Measurements from ENCODE around the gene B3GNT9. TPM values are rescaled to one million over a fixed set of nuclear protein-coding genes. Genes with fewer than 3 reads are reported as not detected.

Gene B3GNT9
- total RNA-seq, 1 donor from 2014 or later = 12.4 TPM

DNA sequence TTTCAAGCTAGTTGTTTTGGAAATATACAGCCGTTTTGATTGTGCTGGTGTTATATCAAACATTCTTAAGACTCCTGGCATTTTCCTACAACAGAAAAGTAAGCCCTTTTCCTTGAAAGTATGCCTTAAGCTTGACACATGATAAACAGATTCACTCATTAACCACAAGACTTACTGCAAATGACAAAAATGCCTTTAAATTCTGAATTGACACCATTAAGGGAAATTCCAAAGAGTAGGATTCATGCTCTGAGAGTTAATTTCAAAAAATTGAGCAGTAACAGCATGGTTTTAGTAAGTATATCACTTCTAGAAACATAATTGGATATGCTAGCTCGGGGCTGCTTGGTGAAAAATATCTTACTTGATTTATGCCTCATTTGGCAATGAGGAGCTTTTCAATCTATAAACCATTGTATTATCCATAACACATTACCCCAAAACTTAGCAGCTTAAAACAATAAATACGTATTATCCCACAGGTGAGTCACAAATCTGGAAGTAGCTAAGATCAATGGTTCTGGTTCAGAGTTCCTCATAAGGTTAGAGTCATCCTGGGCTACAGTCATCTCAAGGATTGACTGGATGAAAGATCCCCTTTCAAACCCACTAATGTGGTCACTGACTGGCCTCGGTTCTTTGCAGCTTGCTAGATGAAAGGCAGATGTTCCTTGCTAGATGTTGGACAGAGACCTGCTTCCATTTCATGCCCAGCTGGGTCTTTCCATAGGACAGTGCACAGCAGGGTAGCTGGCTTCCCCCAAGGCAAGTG is 49.3 kb downstream of the B3GNT9 start:
- DNase-seq (ENCODE audit: low spot score) = no peak
- intact Hi-C loops (cut with DNase I) = no loop called here

GRCh38 chr16:67100569-67101310 is 50.1 kb downstream of the B3GNT9 start:
- DNase-seq (ENCODE audit: low spot score) = no peak
- intact Hi-C loops (cut with DNase I) = no loop called here

DNA sequence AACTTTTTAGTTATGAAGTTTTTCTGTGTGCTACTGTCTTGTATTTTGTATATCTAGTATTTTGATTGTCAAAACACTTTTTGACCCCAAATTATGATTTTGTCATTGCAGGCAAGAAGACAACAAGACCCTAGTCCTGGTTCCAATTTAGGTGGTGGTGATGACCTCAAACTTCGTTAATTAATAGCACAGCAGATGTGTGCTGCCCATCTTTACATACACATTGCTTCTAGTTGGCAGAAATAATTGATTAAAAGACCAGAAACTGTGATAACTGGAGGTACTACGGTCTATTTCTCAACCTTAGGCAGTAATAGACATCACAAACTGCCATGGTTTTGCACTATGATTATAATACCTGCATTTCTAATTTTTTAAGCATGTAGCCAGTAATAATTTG is 52.2 kb downstream of the B3GNT9 start:
- intact Hi-C loops (cut with DNase I) = no loop called here
- DNase-seq (ENCODE audit: low spot score) = no peak

Other genes with a start within 250 kb of the B3GNT9 start
- 0.35 TPM for gene CDH16, start 232.1 kb downstream of the B3GNT9 start, total RNA-seq
- gene RRAD, start 225.5 kb downstream of the B3GNT9 start, total RNA-seq = 245 TPM
- 118 TPM for gene CIAO2B, start 216.6 kb downstream of the B3GNT9 start, total RNA-seq
- gene CES2, start 215.5 kb downstream of the B3GNT9 start, total RNA-seq = 64.0 TPM
- gene CES3, start 189.7 kb downstream of the B3GNT9 start, total RNA-seq = 0.62 TPM
- 11.9 TPM for gene CES4A, start 162.4 kb downstream of the B3GNT9 start, total RNA-seq
- gene CBFB, start 121.8 kb downstream of the B3GNT9 start, total RNA-seq = 33.7 TPM
- 8.8 TPM for gene PHAF1, start 41.1 kb downstream of the B3GNT9 start, total RNA-seq
- gene TRADD, start 8.9 kb upstream of the B3GNT9 start, total RNA-seq = 11.0 TPM
- gene FBXL8, start 9.0 kb upstream of the B3GNT9 start, total RNA-seq = 9.5 TPM
- 49.1 TPM for gene HSF4, start 13.7 kb upstream of the B3GNT9 start, total RNA-seq
- 86.3 TPM for gene NOL3, start 19.5 kb upstream of the B3GNT9 start, total RNA-seq
- 22.2 TPM for gene MATCAP1, start 33.0 kb upstream of the B3GNT9 start, total RNA-seq
- gene EXOC3L1, start 39.1 kb upstream of the B3GNT9 start, total RNA-seq = 2.8 TPM
- 34.4 TPM for gene E2F4, start 41.2 kb upstream of the B3GNT9 start, total RNA-seq
- 0.92 TPM for gene ELMO3, start 48.1 kb upstream of the B3GNT9 start, total RNA-seq
- 16.3 TPM for gene TMEM208, start 76.1 kb upstream of the B3GNT9 start, total RNA-seq
- gene FHOD1, start 96.5 kb upstream of the B3GNT9 start, total RNA-seq = 33.4 TPM
- 1.1 TPM for gene SLC9A5, start 98.0 kb upstream of the B3GNT9 start, total RNA-seq
- 0.70 TPM for gene PLEKHG4, start 128.5 kb upstream of the B3GNT9 start, total RNA-seq
- gene KCTD19, start 175.7 kb upstream of the B3GNT9 start, total RNA-seq = not detected
- gene LRRC36, start 175.8 kb upstream of the B3GNT9 start, total RNA-seq = not detected
- 9.6 TPM for gene TPPP3, start 242.5 kb upstream of the B3GNT9 start, total RNA-seq